Hippocampal formation (tissue), 2 donors: ENCODE measurements around the gene PIAS3.
A peak's percentile ranks its signal among the peaks of the same experiment; 100 is the strongest.

Experiments
- DNase-seq, 2 donors: peaks; one replicate each; lab custom pipeline; 2025; lab: John Stamatoyannopoulos, UW

PIAS3 gene

GRCh38 chr1:145858901-145859490 is at the start of gene PIAS3:
TSS of gene PIAS3 (minus strand) at chr1:145859081. CDS start at chr1:145858990, 91 bp downstream.
- peak; percentile 84 to 92 for DNase-seq

GRCh38 chr1:145908653-145909052 is 49.8 kb upstream of the PIAS3 start:
- DNase-seq: no peak

- no peak for DNase-seq
Measured at GRCh38 chr1:145906954-145907753, 48.3 kb upstream of the PIAS3 start.

GRCh38 chr1:145901312-145902021 is 42.6 kb upstream of the PIAS3 start:
- DNase-seq: no peak

- DNase-seq: no peak
Measured at GRCh38 chr1:145898756-145899155, 39.9 kb upstream of the PIAS3 start.

GRCh38 chr1:145897969-145898368 is 39.1 kb upstream of the PIAS3 start:
- no peak for DNase-seq

- no peak for DNase-seq
Measured at GRCh38 chr1:145895471-145895870, 36.6 kb upstream of the PIAS3 start.

- DNase-seq: no peak
Measured at GRCh38 chr1:145893306-145894055, 34.6 kb upstream of the PIAS3 start.

- no peak for DNase-seq
Measured at GRCh38 chr1:145892486-145893087, 33.7 kb upstream of the PIAS3 start.

- peak; percentile 80 to 90 for DNase-seq
Measured at GRCh38 chr1:145891587-145892485, 33.0 kb upstream of the PIAS3 start.

- DNase-seq: no peak
Measured at GRCh38 chr1:145891143-145891542, 32.3 kb upstream of the PIAS3 start.

GRCh38 chr1:145889722-145890121 is 30.8 kb upstream of the PIAS3 start:
- DNase-seq: no peak

GRCh38 chr1:145887631-145888030 is 28.8 kb upstream of the PIAS3 start:
- DNase-seq: no peak

- no peak for DNase-seq
Measured at GRCh38 chr1:145886816-145887215, 27.9 kb upstream of the PIAS3 start.

- DNase-seq: no peak
Measured at GRCh38 chr1:145886390-145886789, 27.5 kb upstream of the PIAS3 start.

- peak; percentile 57 to 83 for DNase-seq
Measured at GRCh38 chr1:145885738-145886287, 26.9 kb upstream of the PIAS3 start, which contains the start of gene ANKRD35. TSS of gene ANKRD35 (minus strand) at chr1:145885866. CDS start at chr1:145885758, 108 bp downstream.

GRCh38 chr1:145884675-145885074 is 25.8 kb upstream of the PIAS3 start:
- DNase-seq: no peak

GRCh38 chr1:145879775-145880174 is 20.9 kb upstream of the PIAS3 start:
- DNase-seq: no peak

GRCh38 chr1:145878724-145879123 is 19.8 kb upstream of the PIAS3 start:
- DNase-seq: no peak

- DNase-seq: no peak
Measured at GRCh38 chr1:145877923-145878486, 19.1 kb upstream of the PIAS3 start.
